Measurements from ENCODE around the gene TMEM59.

TMEM59 gene

GRCh38 chr1:54094001-54094729 lies 41.2 kb upstream of the TMEM59 start:
- Histone ChIP-seq H3K27me3 (ENCODE audit: control insufficient read depth, low read length) (no peaks in the 10 kb centered on the region), H3K4me2 (ENCODE audit: low read length) (no peak overlapping the region), H3F3A (ENCODE audit: control insufficient read depth, insufficient read depth) (no peaks in the 10 kb centered on the region), H3K4me1 (ENCODE audit: control insufficient read depth, low read length) (peaks cover 6% of the 10 kb centered on the region; the same call in 1 of the 2 replicates), H3K4me3 (ENCODE audit: low read length) (no peak overlapping the region), H3K9me2 (replicated peaks; ENCODE audit: control insufficient read depth, low read length) (no peaks in the 10 kb centered on the region), H3K9me3 (ENCODE audit: control insufficient read depth, insufficient read depth, low read length) (no peaks in the 10 kb centered on the region), H3K36me3 (ENCODE audit: control insufficient read depth, low read length) (peaks cover 8% of the 10 kb centered on the region; the same call in 1 of the 2 replicates), H3K79me2 (ENCODE audit: control insufficient read depth, low read length) (no peaks in the 10 kb centered on the region), H3K27ac (ENCODE audit: low read depth, low read length) (no peak overlapping the region), H4K20me1 (ENCODE audit: control insufficient read depth, insufficient read depth, low read depth, low read length) (no peaks in the 10 kb centered on the region)
- TF ChIP-seq CTCF (IDR thresholded peaks at IDR 0.05; ENCODE audit: low read depth, low read length, poor library complexity, severe bottlenecking), result no peak
- no peak for TF ChIP-seq EZH2phosphoT487 (IDR thresholded peaks at IDR 0.05; ENCODE audit: borderline replicate concordance, low read length)

DNA sequence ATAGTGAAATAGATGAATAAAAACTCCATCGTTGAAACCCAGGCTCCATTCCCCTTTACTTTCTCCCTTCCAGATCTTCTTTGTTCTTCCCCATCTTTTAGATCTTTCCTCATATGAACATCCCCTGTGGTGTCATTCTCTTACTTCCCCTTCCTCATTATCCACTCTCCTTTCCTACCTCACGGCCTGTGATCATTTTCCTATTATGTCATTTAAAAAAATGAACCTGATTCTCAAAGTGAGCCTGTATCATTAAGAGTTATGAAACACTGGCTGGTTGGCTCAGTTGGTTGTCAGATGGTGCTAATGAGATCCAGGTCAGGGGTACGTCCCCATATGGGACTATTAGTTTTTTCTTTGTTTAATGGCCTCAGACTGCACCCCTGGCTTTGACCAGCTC lies 38.7 kb upstream of the TMEM59 start:
- no peaks in the 10 kb centered on the region for H3K79me2 ChIP-seq (ENCODE audit: control insufficient read depth, low read length)
- H3K27me3 ChIP-seq (ENCODE audit: control insufficient read depth, low read length), result no peaks in the 10 kb centered on the region
- H3F3A ChIP-seq (ENCODE audit: control insufficient read depth, insufficient read depth), result no peaks in the 10 kb centered on the region
- TF ChIP-seq CTCF (IDR thresholded peaks at IDR 0.05; ENCODE audit: low read depth, low read length, poor library complexity, severe bottlenecking), result no peak
- TF ChIP-seq EZH2phosphoT487 (IDR thresholded peaks at IDR 0.05; ENCODE audit: borderline replicate concordance, low read length), result no peak
- H3K4me3 ChIP-seq (ENCODE audit: low read length), result no peak overlapping the region
- peaks cover 6% of the 10 kb centered on the region; the same call in 1 of the 2 replicates for H3K36me3 ChIP-seq (ENCODE audit: control insufficient read depth, low read length)
- H3K9me2 ChIP-seq (replicated peaks; ENCODE audit: control insufficient read depth, low read length), result no peaks in the 10 kb centered on the region
- H3K4me2 ChIP-seq (ENCODE audit: low read length), result no peak overlapping the region
- no peaks in the 10 kb centered on the region for H3K9me3 ChIP-seq (ENCODE audit: control insufficient read depth, insufficient read depth, low read length)
- peaks cover 6% of the 10 kb centered on the region; the same call in 1 of the 2 replicates for H3K4me1 ChIP-seq (ENCODE audit: control insufficient read depth, low read length)
- H4K20me1 ChIP-seq (ENCODE audit: control insufficient read depth, insufficient read depth, low read depth, low read length), result no peaks in the 10 kb centered on the region
- no peak overlapping the region for H3K27ac ChIP-seq (ENCODE audit: low read depth, low read length)

DNA sequence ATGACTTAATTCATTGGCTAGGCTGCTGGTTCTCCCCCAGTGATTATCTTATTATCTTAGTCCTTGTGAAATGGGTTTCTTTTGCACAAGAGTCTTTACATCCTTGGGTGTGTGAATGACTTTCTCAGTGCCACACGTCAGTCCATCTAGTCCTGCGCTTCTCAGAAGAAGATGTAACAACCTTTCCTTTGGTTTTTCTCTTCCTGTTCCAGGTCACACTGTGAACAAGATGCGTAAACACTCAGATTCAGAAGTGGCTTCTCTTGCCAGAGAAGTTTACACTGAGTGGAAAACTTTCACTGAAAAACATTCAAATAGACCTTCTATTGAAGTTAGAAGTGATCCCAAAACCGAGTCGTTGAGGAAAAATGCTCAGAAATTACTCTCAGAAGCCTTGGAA lies 35.4 kb upstream of the TMEM59 start:
- Histone ChIP-seq H3F3A (ENCODE audit: control insufficient read depth, insufficient read depth) (no peaks in the 10 kb centered on the region), H3K36me3 (ENCODE audit: control insufficient read depth, low read length) (no peaks in the 10 kb centered on the region), H3K4me3 (ENCODE audit: low read length) (no peak overlapping the region), H3K27me3 (ENCODE audit: control insufficient read depth, low read length) (no peaks in the 10 kb centered on the region), H3K79me2 (ENCODE audit: control insufficient read depth, low read length) (no peaks in the 10 kb centered on the region), H3K9me2 (replicated peaks; ENCODE audit: control insufficient read depth, low read length) (no peaks in the 10 kb centered on the region), H3K4me2 (ENCODE audit: low read length) (no peak overlapping the region), H3K27ac (ENCODE audit: low read depth, low read length) (no peak overlapping the region), H4K20me1 (ENCODE audit: control insufficient read depth, insufficient read depth, low read depth, low read length) (no peaks in the 10 kb centered on the region), H3K4me1 (ENCODE audit: control insufficient read depth, low read length) (no peaks in the 10 kb centered on the region), H3K9me3 (ENCODE audit: control insufficient read depth, insufficient read depth, low read length) (no peaks in the 10 kb centered on the region)
- TF ChIP-seq CTCF (IDR thresholded peaks at IDR 0.05; ENCODE audit: low read depth, low read length, poor library complexity, severe bottlenecking), result no peak
